Tibial nerve (tissue), 4 donors: ENCODE results near the gene CYP11A1. TPM values are rescaled to one million over a fixed set of nuclear protein-coding genes. Genes with fewer than 3 reads are reported as not detected.
"Not testable (repeated sequence)": the region's sequence is repeated elsewhere in the genome, so short reads cannot be mapped to it uniquely, and the experiment has no call there.

Experiments
- DNase-seq, 2 donors: peaks; one replicate each; pipeline ENCODE4 v3.0.0-alpha.2; 2019; ENCODE audit warnings: low spot score in 2 of 2
- H3K27ac ChIP-seq, 4 donors: fragments of 200-600 bp; sonication (generic) in 3 of 4; one replicate each; pipeline ENCODE4 v1.5.1; 2017 to 2019; ENCODE audit warnings: mild to moderate bottlenecking in 1 of 4
- H3K27me3 ChIP-seq, 2 donors: fragments of 200-600 bp; sonication (generic) in 1 of 2; one replicate each; pipeline versions ENCODE4 v1.5.1 to v1.6.0; 2017 to 2019
- H3K36me3 ChIP-seq, 3 donors: fragments of 200-600 bp; sonication (generic); one replicate each; pipeline ENCODE4 v1.5.1; 2018 to 2019
- H3K4me1 ChIP-seq, 4 donors: fragments of 200-600 bp; sonication (generic) in 3 of 4; one replicate each; pipeline ENCODE4 v1.5.1; 2017 to 2019
- H3K4me3 ChIP-seq, 4 donors: fragments of 200-600 bp; sonication (generic) in 3 of 4; one replicate each; pipeline ENCODE4 v1.5.1; 2017 to 2019; ENCODE audit warnings: mild to moderate bottlenecking in 1 of 4, moderate library complexity in 1 of 4
- H3K9me3 ChIP-seq, 4 donors: fragments of 200-600 bp; sonication (generic) in 3 of 4; one replicate each; pipeline ENCODE4 v1.5.1; 2017 to 2019
- CTCF ChIP-seq, 5 experiments: fragments of 200-600 bp in 3 of 5; fragments of 450-650 bp in 2 of 5; sonication (generic) in 3 of 5; IDR thresholded peaks; one replicate each; pipeline ENCODE4 v1.5.1; 2016 to 2019; ENCODE audit warnings: antibody characterized with exemption in 5 of 5, mild to moderate bottlenecking in 3 of 5, moderate library complexity in 2 of 5
- EP300 ChIP-seq, 2 donors: sonication (generic); formaldehyde crosslinking; IDR thresholded peaks; one replicate each; pipeline ENCODE4 v1.6.1; 2017; ENCODE audit warnings: antibody characterized with exemption in 2 of 2, mild to moderate bottlenecking in 1 of 2
- POLR2A ChIP-seq, 2 donors: fragments of 450-650 bp; IDR thresholded peaks; one replicate each; pipeline ENCODE4 v1.6.1; 2017; ENCODE audit warnings: antibody characterized with exemption in 2 of 2, mild to moderate bottlenecking in 2 of 2, moderate library complexity in 2 of 2
- WGBS, 2 donors: methylation state at CpG; one replicate each; pipeline ENCODE4 v1.1.5; 2018; 5-methylcytosine and 5-hydroxymethylcytosine counted together
- total RNA-seq, 4 donors: library from RNA; depleted of rRNA; stranded (reverse); fragments of >200 nt; gene quantifications; one replicate each; pipeline ENCODE4 v1.1.0, GENCODE V29; 2016

CYP11A1 gene
- total RNA-seq, 4 donors from 2014 or later: 2.4 to 5.7 (median 4.1) TPM

- TF ChIP-seq POLR2A (IDR thresholded peaks at IDR 0.05) (no peak), EP300 (IDR thresholded peaks at IDR 0.05) (no peak), CTCF (IDR thresholded peaks at IDR 0.05) (no peak)
- Histone ChIP-seq H3K9me3 (no peaks in the 10 kb centered on the region), H3K27ac (peak overlapping the region; percentile 38 to 82 (median 66)), H3K36me3 (no peaks in the 10 kb centered on the region), H3K4me1 (peaks cover 0 to 21% (median 3%) of the 10 kb centered on the region in 4 donors), H3K27me3 (no peaks in the 10 kb centered on the region), H3K4me3 (peak overlapping the region; percentile 45 to 82 (median 50))
- no peak for DNase-seq
- WGBS, 2 donors: 77% methylated on average over 12 of the region's 12 CpGs
Measured at GRCh38 chr15:74364936-74365597, 2.4 kb downstream of the CYP11A1 start.

GRCh38 chr15:74362482-74362881 lies 5.0 kb downstream of the CYP11A1 start:
- no peak for DNase-seq
- 84 to 89% methylated on average over 1 of the region's 1 CpG for WGBS, 2 donors
- H3K27me3 ChIP-seq: no peaks in the 10 kb centered on the region
- no peak overlapping the region for H3K4me3 ChIP-seq
- peaks cover 0 to 20% (median 3%) of the 10 kb centered on the region in 4 donors for H3K4me1 ChIP-seq
- no peak overlapping the region for H3K27ac ChIP-seq
- no peak for TF ChIP-seq CTCF (IDR thresholded peaks at IDR 0.05)
- TF ChIP-seq EP300 (IDR thresholded peaks at IDR 0.05): no peak
- no peak for TF ChIP-seq POLR2A (IDR thresholded peaks at IDR 0.05)
- H3K36me3 ChIP-seq: no peaks in the 10 kb centered on the region
- no peaks in the 10 kb centered on the region for H3K9me3 ChIP-seq

DNA sequence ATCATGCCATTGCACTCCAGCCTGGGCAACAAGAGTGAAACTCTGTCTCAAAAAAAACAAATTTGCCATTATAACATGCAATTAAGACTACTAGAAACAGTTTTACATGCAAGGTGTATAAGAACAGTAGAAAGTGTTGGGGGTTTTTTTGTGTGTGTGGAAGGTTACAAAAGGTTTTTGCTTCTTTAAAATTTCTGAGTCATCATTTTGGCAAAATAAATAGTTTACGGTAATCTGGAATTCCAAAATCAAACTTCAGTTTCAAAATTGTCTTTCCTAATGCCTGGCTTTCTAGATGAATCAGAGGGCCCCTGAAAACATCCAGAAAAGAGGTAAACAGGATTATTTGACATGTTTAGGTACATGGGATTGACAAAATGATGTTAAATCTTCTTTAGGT lies 6.6 kb downstream of the CYP11A1 start:
- peaks cover 0 to 13% (median 2%) of the 10 kb centered on the region in 4 donors for H3K4me1 ChIP-seq
- H3K27me3 ChIP-seq, H3K27ac ChIP-seq, DNase-seq, H3K4me3 ChIP-seq, H3K9me3 ChIP-seq, H3K36me3 ChIP-seq: not testable (repeated sequence)
- WGBS, 2 donors: 39 to 43% methylated on average over 1 of the region's 1 CpG

- 59 to 66% methylated on average over 6 of the region's 6 CpGs for WGBS, 2 donors
- not testable (repeated sequence) for H3K4me3 ChIP-seq, DNase-seq, H3K27me3 ChIP-seq, H3K36me3 ChIP-seq, H3K9me3 ChIP-seq, H3K27ac ChIP-seq
- H3K4me1 ChIP-seq: peaks cover 0 to 12% (median 0%) of the 10 kb centered on the region in 4 donors
Measured at GRCh38 chr15:74359376-74359775, 8.1 kb downstream of the CYP11A1 start.

- not testable (repeated sequence) for H3K4me3 ChIP-seq, H3K27ac ChIP-seq, H3K27me3 ChIP-seq, H3K9me3 ChIP-seq, H3K36me3 ChIP-seq
- peaks cover 0 to 12% (median 0%) of the 10 kb centered on the region in 4 donors for H3K4me1 ChIP-seq
- DNase-seq: peak; percentile 31 to 37
- WGBS, 2 donors: 73 to 74% methylated on average over 7 of the region's 7 CpGs
Measured at GRCh38 chr15:74357514-74357913, 9.9 kb downstream of the CYP11A1 start.

GRCh38 chr15:74356050-74356449 lies 11.4 kb downstream of the CYP11A1 start:
- peaks cover 0 to 12% (median 0%) of the 10 kb centered on the region in 4 donors for H3K4me1 ChIP-seq
- not testable (repeated sequence) for H3K27ac ChIP-seq, DNase-seq, H3K36me3 ChIP-seq, H3K27me3 ChIP-seq, H3K9me3 ChIP-seq, H3K4me3 ChIP-seq
- WGBS, 2 donors: 87 to 90% methylated on average over 6 of the region's 6 CpGs

- not testable (repeated sequence) for H3K27me3 ChIP-seq, DNase-seq, H3K4me3 ChIP-seq, H3K36me3 ChIP-seq, H3K9me3 ChIP-seq, H3K27ac ChIP-seq
- WGBS, 2 donors: 85 to 89% methylated on average over 2 of the region's 2 CpGs
- H3K4me1 ChIP-seq: peaks cover 0 to 12% (median 0%) of the 10 kb centered on the region in 4 donors
Measured at GRCh38 chr15:74353992-74354391, 13.5 kb downstream of the CYP11A1 start.
